ENCODE data around the gene DPYSL5. TPM values are rescaled to one million over a fixed set of nuclear protein-coding genes. Genes with fewer than 3 reads are reported as not detected.

The DPYSL5 gene
- total RNA-seq, 1 experiment from 2014 or later, result not detected

- Mint-ChIP-seq H3K27ac (ENCODE audit: unreplicated experiment) (no peak overlapping the region), H3K36me3 (ENCODE audit: insufficient read depth, unreplicated experiment) (peaks cover 2% of the 10 kb centered on the region), H3K9me3 (ENCODE audit: low read depth, unreplicated experiment) (no peaks in the 10 kb centered on the region), H3K4me3 (ENCODE audit: low read depth, unreplicated experiment) (no peak overlapping the region), H3K27me3 (ENCODE audit: unreplicated experiment) (no peaks in the 10 kb centered on the region), H3K4me1 (ENCODE audit: low read depth, unreplicated experiment) (peaks cover 25% of the 10 kb centered on the region)
- no peak for DNase-seq
- TF ChIP-seq CTCF (IDR thresholded peaks at IDR 0.05; ENCODE audit: unreplicated experiment), result no peak
- intact Hi-C loops (cut with micrococcal nuclease; ENCODE audit: unreplicated experiment), result loop anchor here (5.0 kb wide), 1 partner anchor 36 kb away; no protein-coding TSS in a partner anchor
- CTCF ChIA-PET, result no interaction called here
- BruUV-seq (replicated peaks), result no TSS peak
These were observed 128.3 kb downstream of the DPYSL5 start for GRCh38 chr2:26976237-26976636.

GRCh38 chr2:26977012-26977411, 129.1 kb downstream of the DPYSL5 start:
- Mint-ChIP-seq H3K27me3 (ENCODE audit: unreplicated experiment) (no peaks in the 10 kb centered on the region), H3K36me3 (ENCODE audit: insufficient read depth, unreplicated experiment) (no peaks in the 10 kb centered on the region), H3K4me3 (ENCODE audit: low read depth, unreplicated experiment) (no peak overlapping the region), H3K4me1 (ENCODE audit: low read depth, unreplicated experiment) (peaks cover 25% of the 10 kb centered on the region), H3K9me3 (ENCODE audit: low read depth, unreplicated experiment) (no peaks in the 10 kb centered on the region), H3K27ac (ENCODE audit: unreplicated experiment) (no peak overlapping the region)
- CTCF ChIA-PET, result no interaction called here
- TF ChIP-seq CTCF (IDR thresholded peaks at IDR 0.05; ENCODE audit: unreplicated experiment), result no peak
- no TSS peak for BruUV-seq (replicated peaks)
- intact Hi-C loops (cut with micrococcal nuclease; ENCODE audit: unreplicated experiment), result loop anchor here (5.0 kb wide), 1 partner anchor 35 kb away; no protein-coding TSS in a partner anchor
- DNase-seq, result no peak

- CTCF ChIA-PET, result interaction anchor here (0.6 kb wide), 1 partner anchor 233 kb away, joined by 4 read pairs; no protein-coding TSS in a partner anchor
- Mint-ChIP-seq H3K9me3 (ENCODE audit: low read depth, unreplicated experiment) (no peaks in the 10 kb centered on the region), H3K27ac (ENCODE audit: unreplicated experiment) (no peak overlapping the region), H3K27me3 (ENCODE audit: unreplicated experiment) (no peaks in the 10 kb centered on the region), H3K4me3 (ENCODE audit: low read depth, unreplicated experiment) (no peak overlapping the region), H3K4me1 (ENCODE audit: low read depth, unreplicated experiment) (peaks cover 29% of the 10 kb centered on the region), H3K36me3 (ENCODE audit: insufficient read depth, unreplicated experiment) (no peaks in the 10 kb centered on the region)
- DNase-seq, result peak; percentile 70
- no TSS peak for BruUV-seq (replicated peaks)
- TF ChIP-seq CTCF (IDR thresholded peaks at IDR 0.05; ENCODE audit: unreplicated experiment), result no peak
- intact Hi-C loops (cut with micrococcal nuclease; ENCODE audit: unreplicated experiment), result loop anchor here (5.0 kb wide), 1 partner anchor 34 kb away; no protein-coding TSS in a partner anchor
These were observed 130.2 kb downstream of the DPYSL5 start for GRCh38 chr2:26978061-26978596.

- no peak overlapping the region for H3K4me3 Mint-ChIP-seq (ENCODE audit: low read depth, unreplicated experiment)
These were observed 131.8 kb downstream of the DPYSL5 start for GRCh38 chr2:26979741-26980140.

More at GRCh38 chr2:26979741-26980140, 131.8 kb downstream of the DPYSL5 start:
- CTCF ChIA-PET, result no interaction called here
- BruUV-seq (replicated peaks), result no TSS peak
- Mint-ChIP-seq H3K9me3 (ENCODE audit: low read depth, unreplicated experiment) (no peaks in the 10 kb centered on the region), H3K27me3 (ENCODE audit: unreplicated experiment) (no peaks in the 10 kb centered on the region), H3K4me1 (ENCODE audit: low read depth, unreplicated experiment) (peaks cover 29% of the 10 kb centered on the region), H3K27ac (ENCODE audit: unreplicated experiment) (no peak overlapping the region), H3K36me3 (ENCODE audit: insufficient read depth, unreplicated experiment) (no peaks in the 10 kb centered on the region)
- intact Hi-C loops (cut with micrococcal nuclease; ENCODE audit: unreplicated experiment), result loop anchor here (5.0 kb wide), 1 partner anchor 33 kb away; no protein-coding TSS in a partner anchor
- TF ChIP-seq CTCF (IDR thresholded peaks at IDR 0.05; ENCODE audit: unreplicated experiment), result no peak
- DNase-seq, result no peak

All from Calu3 (cell line).